Measurements from ENCODE around the gene HTR6.

- TF ChIP-seq, protein P1, sequence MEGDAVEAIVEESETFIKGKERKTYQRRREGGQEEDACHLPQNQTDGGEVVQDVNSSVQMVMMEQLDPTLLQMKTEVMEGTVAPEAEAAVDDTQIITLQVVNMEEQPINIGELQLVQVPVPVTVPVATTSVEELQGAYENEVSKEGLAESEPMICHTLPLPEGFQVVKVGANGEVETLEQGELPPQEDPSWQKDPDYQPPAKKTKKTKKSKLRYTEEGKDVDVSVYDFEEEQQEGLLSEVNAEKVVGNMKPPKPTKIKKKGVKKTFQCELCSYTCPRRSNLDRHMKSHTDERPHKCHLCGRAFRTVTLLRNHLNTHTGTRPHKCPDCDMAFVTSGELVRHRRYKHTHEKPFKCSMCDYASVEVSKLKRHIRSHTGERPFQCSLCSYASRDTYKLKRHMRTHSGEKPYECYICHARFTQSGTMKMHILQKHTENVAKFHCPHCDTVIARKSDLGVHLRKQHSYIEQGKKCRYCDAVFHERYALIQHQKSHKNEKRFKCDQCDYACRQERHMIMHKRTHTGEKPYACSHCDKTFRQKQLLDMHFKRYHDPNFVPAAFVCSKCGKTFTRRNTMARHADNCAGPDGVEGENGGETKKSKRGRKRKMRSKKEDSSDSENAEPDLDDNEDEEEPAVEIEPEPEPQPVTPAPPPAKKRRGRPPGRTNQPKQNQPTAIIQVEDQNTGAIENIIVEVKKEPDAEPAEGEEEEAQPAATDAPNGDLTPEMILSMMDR (IDR thresholded peaks at IDR 0.05): no peak
- TF ChIP-seq POLR2A (IDR thresholded peaks at IDR 0.05): no peak
These were observed 8.4 kb upstream of the HTR6 start for GRCh38 chr1:19656134-19656779.

Measured in uterus (tissue), 2 donors.